Transverse colon (tissue), 4 donors: ENCODE data around the gene KDM3A. TPM values are rescaled to one million over a fixed set of nuclear protein-coding genes. Genes with fewer than 3 reads are reported as not detected.

ENCODE experiments used
- DNase-seq: peaks from one replicate; pipeline ENCODE4 v3.0.0-alpha.2; 2019
- H3K27ac ChIP-seq, 4 donors: fragments of 200-600 bp; sonication (generic); 2 replicates each; pipeline ENCODE4 v1.5.1; 2016 to 2018; ENCODE audit warnings: inconsistent platforms in 4 of 4
- H3K27me3 ChIP-seq: fragments of 200-600 bp; sonication (generic); 2 replicates; pipeline ENCODE4 v1.5.1; 2017; ENCODE audit warnings: inconsistent platforms
- H3K36me3 ChIP-seq, 4 donors: fragments of 200-600 bp; sonication (generic); 2 replicates each; pipeline ENCODE4 v1.5.1; 2017 to 2019; ENCODE audit warnings: inconsistent platforms in 4 of 4
- H3K4me1 ChIP-seq, 4 donors: fragments of 200-600 bp; sonication (generic); 2 replicates each; pipeline ENCODE4 v1.5.1; 2017 to 2020; ENCODE audit warnings: inconsistent platforms in 4 of 4
- H3K4me3 ChIP-seq, 4 donors: fragments of 200-600 bp; sonication (generic); 1 replicate in 1 of 4; 2 replicates in 3 of 4; pipeline versions ENCODE4 v1.5.1 to v1.6.1; 2017 to 2019; ENCODE audit warnings: inconsistent platforms in 4 of 4
- H3K9me3 ChIP-seq, 2 donors: fragments of 200-600 bp; sonication (generic); 2 replicates each; pipeline ENCODE4 v1.5.1; 2017 to 2019; ENCODE audit warnings: inconsistent platforms in 2 of 2
- CTCF ChIP-seq, 5 experiments: fragments of 200-600 bp in 3 of 5; fragments of 450-650 bp in 2 of 5; sonication (generic) in 3 of 5; IDR thresholded peaks; 1 replicate in 2 of 5; 2 replicates in 3 of 5; pipeline ENCODE4 v1.5.1; 2016 to 2017; ENCODE audit warnings: antibody characterized with exemption in 5 of 5, inconsistent platforms in 3 of 5, mild to moderate bottlenecking in 2 of 5, moderate library complexity in 1 of 5
- EP300 ChIP-seq: sonication (generic); formaldehyde crosslinking; IDR thresholded peaks from one replicate; pipeline ENCODE4 v1.6.1; 2017; ENCODE audit warnings: antibody characterized with exemption, low read depth
- POLR2A ChIP-seq: fragments of 450-650 bp; IDR thresholded peaks from one replicate; pipeline ENCODE4 v1.6.1; 2016; ENCODE audit warnings: antibody characterized with exemption, mild to moderate bottlenecking, moderate library complexity
- POLR2AphosphoS5 ChIP-seq, 3 donors: sonication (generic); formaldehyde crosslinking; IDR thresholded peaks; one replicate each; pipeline ENCODE4 v1.6.1; 2016; ENCODE audit warnings: antibody characterized with exemption in 3 of 3
- WGBS, 2 donors: methylation state at CpG; one replicate each; pipeline ENCODE4 v1.1.5; 2018; ENCODE audit warnings: low coverage in 1 of 2; 5-methylcytosine and 5-hydroxymethylcytosine counted together
- in situ Hi-C, 4 donors: fragments of 200-750 bp; cut with MboI; loops; one replicate each; pipeline versions ENCODE4 v1.15.0 to v1.15.1; 2017; ENCODE audit warnings: low sequenced_read_pairs in 3 of 4, low pct_ligation_motif_present in 1 of 4, low pct_unique_long_range_greater_than_20kb in 1 of 4
- intact Hi-C: fragments of 100-400 bp; cut with DNase I; formaldehyde crosslinking; loops from one replicate; pipeline ENCODE4 v1.15.1; 2023; ENCODE audit warnings: low total_unique reads
- total RNA-seq, 4 donors: library from RNA; depleted of rRNA; stranded (reverse); fragments of >200 nt; gene quantifications; one replicate each; pipeline ENCODE4 v1.1.0, GENCODE V29; 2016

Gene KDM3A
- total RNA-seq, 4 donors from 2014 or later, result 40.4 to 173 (median 55.0) TPM

DNA sequence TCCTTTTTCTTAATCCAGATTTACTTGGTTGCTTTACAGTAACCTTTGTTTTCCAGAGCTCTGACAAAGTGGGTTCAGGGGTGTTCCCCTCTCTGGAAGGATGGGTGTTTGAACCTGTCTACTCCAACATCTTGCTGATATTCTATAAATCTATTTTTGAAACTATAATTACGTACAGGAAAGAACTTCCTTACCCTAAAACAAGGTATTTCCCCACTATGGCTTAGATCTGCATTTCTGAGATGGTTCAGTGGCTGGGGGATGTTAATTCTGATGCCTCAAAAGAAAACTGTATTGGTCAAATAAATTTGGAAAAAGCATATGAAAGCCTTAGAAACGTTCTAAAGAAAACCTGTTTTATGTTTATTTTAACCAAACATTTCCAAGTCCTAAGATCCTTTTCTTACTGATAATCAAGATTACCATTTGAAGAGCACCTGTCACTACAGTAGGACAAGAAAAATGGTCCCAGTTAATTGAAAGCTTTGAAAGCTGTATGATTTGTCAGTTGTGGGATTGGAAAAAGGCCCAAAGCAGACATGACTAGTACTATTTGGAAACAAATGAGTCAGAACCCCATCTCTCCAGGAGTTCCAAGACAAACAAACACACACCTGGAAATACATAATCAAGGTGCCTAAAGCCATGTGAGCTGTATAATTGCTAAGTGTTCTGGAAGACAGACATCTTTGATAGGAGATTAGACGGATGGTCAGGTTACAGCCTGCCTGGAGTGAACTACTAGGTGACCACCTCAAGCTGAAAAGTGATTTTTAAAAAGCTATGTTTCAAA lies 57.5 kb downstream of the KDM3A start:
- intact Hi-C loops, result no loop called here
- Histone ChIP-seq H3K27ac (no peak overlapping the region), H3K4me1 (no peaks in the 10 kb centered on the region), H3K27me3 (no peaks in the 10 kb centered on the region), H3K9me3 (peaks cover 8 to 11% of the 10 kb centered on the region in 2 donors), H3K4me3 (no peak overlapping the region), H3K36me3 (peaks cover 0 to 70% (median 30%) of the 10 kb centered on the region in 4 donors)
- no peak for TF ChIP-seq POLR2AphosphoS5 (IDR thresholded peaks at IDR 0.05)
- no peak for TF ChIP-seq EP300
- TF ChIP-seq POLR2A, result no peak
- TF ChIP-seq CTCF (IDR thresholded peaks at IDR 0.05), result no peak
- 72 to 75% methylated on average over 3 of the region's 3 CpGs for WGBS, 2 donors
- in situ Hi-C loops, result no loop called here
- no peak for DNase-seq

DNA sequence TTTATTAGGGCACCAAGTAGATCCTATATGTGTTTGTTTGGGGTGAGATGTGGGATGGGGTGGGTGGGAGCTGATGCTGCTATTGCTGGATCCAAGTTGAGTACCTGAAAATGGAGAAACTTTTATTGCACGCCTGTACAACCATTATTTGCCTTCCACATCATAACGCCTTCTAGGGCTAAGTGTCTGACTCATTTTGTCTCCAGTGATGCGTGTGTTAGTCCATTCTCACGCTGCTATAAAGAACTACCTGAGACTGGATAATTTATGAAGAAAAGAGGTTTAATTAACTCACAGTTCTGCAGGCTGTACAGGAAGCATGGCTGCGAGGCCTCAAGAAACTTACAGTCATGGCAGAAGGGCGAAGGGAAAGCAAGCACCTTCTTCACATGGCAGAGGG lies 58.2 kb downstream of the KDM3A start:
- DNase-seq, result no peak
- 86 to 93% methylated on average over 6 of the region's 6 CpGs for WGBS, 2 donors
- Histone ChIP-seq H3K9me3 (peaks cover 8 to 11% of the 10 kb centered on the region in 2 donors), H3K4me3 (no peak overlapping the region), H3K27me3 (no peaks in the 10 kb centered on the region), H3K36me3 (peaks cover 0 to 67% (median 30%) of the 10 kb centered on the region in 4 donors), H3K27ac (no peak overlapping the region), H3K4me1 (no peaks in the 10 kb centered on the region)
- TF ChIP-seq EP300, result no peak
- no peak for TF ChIP-seq POLR2AphosphoS5 (IDR thresholded peaks at IDR 0.05)
- TF ChIP-seq POLR2A, result no peak
- TF ChIP-seq CTCF (IDR thresholded peaks at IDR 0.05), result no peak
- in situ Hi-C loops, result no loop called here
- intact Hi-C loops, result no loop called here

- DNase-seq, result no peak
- Histone ChIP-seq H3K27ac (no peak overlapping the region), H3K4me1 (no peaks in the 10 kb centered on the region), H3K27me3 (no peaks in the 10 kb centered on the region), H3K4me3 (no peak overlapping the region), H3K9me3 (peaks cover 8 to 11% of the 10 kb centered on the region in 2 donors), H3K36me3 (peaks cover 0 to 73% (median 36%) of the 10 kb centered on the region in 4 donors)
- intact Hi-C loops, result no loop called here
- no peak for TF ChIP-seq CTCF (IDR thresholded peaks at IDR 0.05)
- TF ChIP-seq POLR2A, result no peak
- TF ChIP-seq POLR2AphosphoS5 (IDR thresholded peaks at IDR 0.05), result no peak
- TF ChIP-seq EP300, result no peak
- WGBS, 2 donors, result 92 to 100% methylated on average over 1 to 2 of the region's 2 CpGs
- in situ Hi-C loops, result no loop called here
These were observed 59.3 kb downstream of the KDM3A start for GRCh38 chr2:86500325-86501083.

DNA sequence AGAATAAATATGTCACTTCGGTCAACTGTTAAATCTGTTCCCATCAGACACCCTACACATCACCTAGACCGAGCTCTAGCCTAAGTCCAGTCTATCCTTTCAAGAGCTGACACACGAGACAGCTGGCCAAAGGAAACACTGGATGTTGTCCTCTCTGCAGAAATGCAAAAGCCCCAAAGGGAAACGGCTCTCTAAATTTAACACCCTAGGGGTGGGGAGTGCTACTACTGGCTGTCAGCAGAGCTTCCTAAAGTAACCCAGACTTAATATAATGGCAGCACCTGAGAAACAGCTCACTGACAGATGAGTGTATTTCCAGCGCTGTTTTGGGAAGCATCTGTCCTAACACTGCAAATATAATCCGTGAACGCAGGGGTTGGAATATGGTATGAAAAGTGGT lies 66.4 kb downstream of the KDM3A start:
- in situ Hi-C loops (no loop called here), intact Hi-C loops (no loop called here)
- no peak for DNase-seq
- TF ChIP-seq EP300, result no peak
- no peak for TF ChIP-seq POLR2A
- no peak for TF ChIP-seq POLR2AphosphoS5 (IDR thresholded peaks at IDR 0.05)
- Histone ChIP-seq H3K4me3 (no peak overlapping the region), H3K27ac (no peak overlapping the region), H3K9me3 (no peaks in the 10 kb centered on the region), H3K4me1 (no peaks in the 10 kb centered on the region), H3K36me3 (peaks cover 0 to 51% (median 15%) of the 10 kb centered on the region in 4 donors), H3K27me3 (no peaks in the 10 kb centered on the region)
- WGBS, 2 donors, result 89 to 96% methylated on average over 4 to 7 of the region's 7 CpGs
